PC-9 (cell line): ENCODE results near the gene HS3ST4. TPM values are rescaled to one million over a fixed set of nuclear protein-coding genes. Genes with fewer than 3 reads are reported as not detected.

ENCODE experiments used
- BruUV-seq: library from RNA; stranded (reverse); fragments of 400-500 nt; replicated peaks from 2 replicates; lab custom pipeline; 2021; lab: Mats Ljungman, UMichigan
- CTCF ChIA-PET: fragments of 300-600 bp; sonication (Branson Sonifier 250); formaldehyde crosslinking; loops from one replicate; lab custom pipeline; 2022; ENCODE audit warnings: antibody characterized with exemption; lab: Charles Lee
- POLR2A ChIA-PET: fragments of 300-600 bp; sonication (Branson Sonifier 250); formaldehyde crosslinking; loops from one replicate; lab custom pipeline; 2022; ENCODE audit warnings: antibody characterized with exemption; ENCODE audit not compliant: unreplicated experiment; lab: Charles Lee
- DNase-seq, 2 experiments: peaks; one replicate each; pipeline versions ENCODE4 v3.0.0 to v3.0.0-alpha.2; 2015 to 2022; ENCODE audit warnings: mixed read lengths in 1 of 2
- H2AFZ ChIP-seq: fragments of 200-600 bp; sonication (generic); 2 replicates; pipeline ENCODE4 v1.8.1; 2017; ENCODE audit warnings: antibody characterized with exemption
- H3F3A ChIP-seq: fragments of 200-600 bp; sonication (generic); 2 replicates; pipeline ENCODE4 v1.8.1; 2017; ENCODE audit warnings: antibody characterized with exemption, mild to moderate bottlenecking, low read depth; ENCODE audit not compliant: insufficient read depth
- H3K27ac ChIP-seq: fragments of 200-600 bp; sonication (generic); 2 replicates; pipeline ENCODE4 v1.6.1; 2016; ENCODE audit warnings: mixed run types
- H3K27me3 ChIP-seq: fragments of 200-600 bp; sonication (generic); 2 replicates; pipeline ENCODE4 v1.6.1; 2016; ENCODE audit warnings: low read depth, mixed run types; ENCODE audit not compliant: insufficient read depth
- H3K36me3 ChIP-seq: fragments of 200-600 bp; sonication (generic); 2 replicates; pipeline ENCODE4 v1.6.1; 2016; ENCODE audit warnings: low read depth, mixed run types
- H3K4me1 ChIP-seq: fragments of 200-600 bp; sonication (generic); replicated peaks from 2 replicates; pipeline ENCODE4 v1.6.1; 2016; ENCODE audit warnings: mixed run types; ENCODE audit not compliant: insufficient read depth
- H3K4me2 ChIP-seq: fragments of 200-600 bp; sonication (generic); 2 replicates; pipeline ENCODE4 v1.6.1; 2017; ENCODE audit warnings: mixed run types
- H3K4me3 ChIP-seq: fragments of 200-600 bp; sonication (generic); 2 replicates; pipeline ENCODE4 v1.6.1; 2016; ENCODE audit warnings: mixed run types
- H3K79me2 ChIP-seq: fragments of 200-600 bp; sonication (generic); 2 replicates; pipeline ENCODE4 v1.6.1; 2017; ENCODE audit warnings: low read depth, mixed run types
- H3K9me2 ChIP-seq: fragments of 200-600 bp; sonication (generic); 2 replicates; pipeline ENCODE4 v1.8.1; 2017; ENCODE audit warnings: mild to moderate bottlenecking; ENCODE audit not compliant: insufficient read depth
- H3K9me3 ChIP-seq: fragments of 200-600 bp; sonication (generic); 2 replicates; pipeline ENCODE4 v1.8.1; 2016; ENCODE audit warnings: low read depth; ENCODE audit not compliant: insufficient read depth
- H4K20me1 ChIP-seq: fragments of 200-600 bp; sonication (generic); 2 replicates; pipeline ENCODE4 v1.8.1; 2017; ENCODE audit not compliant: insufficient read depth
- EZH2 ChIP-seq: fragments of 200-600 bp; sonication (generic); IDR thresholded peaks from 2 replicates; pipeline ENCODE4 v1.8.0; 2017; ENCODE audit warnings: antibody characterized with exemption, low read depth
- intact Hi-C: fragments of 100-400 bp; cut with micrococcal nuclease; formaldehyde crosslinking; loops from one replicate; pipeline ENCODE4 v1.10.0; 2022; ENCODE audit not compliant: unreplicated experiment
- total RNA-seq: library from RNA; stranded (reverse); gene quantifications from 2 replicates; pipeline ENCODE4 v1.2.3, GENCODE V29; 2021
- TF ChIP-seq, protein P1 (sequence below): fragments of 200-600 bp; sonication (generic); conservative IDR thresholded peaks from 2 replicates; pipeline ENCODE4 v1.6.1; 2017; ENCODE audit warnings: mixed run types, antibody characterized with exemption, mild to moderate bottlenecking, moderate library complexity

The HS3ST4 gene
- total RNA-seq, 1 experiment from 2014 or later = not detected

DNA sequence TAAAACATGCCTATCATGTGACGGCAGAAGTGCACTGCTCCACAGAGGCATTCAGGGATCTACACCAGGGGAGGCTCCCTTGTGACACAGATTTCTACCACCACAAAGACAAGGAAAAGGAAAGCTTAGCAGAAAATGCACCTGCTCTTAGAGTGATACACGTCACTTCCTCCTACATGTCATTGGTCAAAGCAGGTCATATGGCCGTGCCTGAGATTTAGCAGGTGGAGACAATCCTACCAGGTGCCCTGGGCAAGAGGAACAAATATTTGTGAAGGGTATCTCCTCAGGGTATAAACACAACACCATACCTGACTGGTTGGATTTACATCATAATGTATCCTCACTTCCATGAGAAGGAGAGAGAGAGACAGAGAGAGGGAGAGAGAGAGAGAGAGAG lies 362.1 kb downstream of the HS3ST4 start:
- H3K4me2 ChIP-seq = no peak overlapping the region
- H3K9me2 ChIP-seq = no peaks in the 10 kb centered on the region
- H3K4me3 ChIP-seq = no peak overlapping the region
- ChIA-PET POLR2A (no interaction called here), CTCF (no interaction called here)
- no peaks in the 10 kb centered on the region for H3K9me3 ChIP-seq
- H3K4me1 ChIP-seq = no peaks in the 10 kb centered on the region
- H3K27me3 ChIP-seq = no peaks in the 10 kb centered on the region
- no TSS peak for BruUV-seq
- H3K36me3 ChIP-seq = no peaks in the 10 kb centered on the region
- no peak for DNase-seq
- no peak overlapping the region for H3K27ac ChIP-seq
- H3F3A ChIP-seq = no peaks in the 10 kb centered on the region
- TF ChIP-seq EZH2 = no peak
- TF ChIP-seq, protein P1, sequence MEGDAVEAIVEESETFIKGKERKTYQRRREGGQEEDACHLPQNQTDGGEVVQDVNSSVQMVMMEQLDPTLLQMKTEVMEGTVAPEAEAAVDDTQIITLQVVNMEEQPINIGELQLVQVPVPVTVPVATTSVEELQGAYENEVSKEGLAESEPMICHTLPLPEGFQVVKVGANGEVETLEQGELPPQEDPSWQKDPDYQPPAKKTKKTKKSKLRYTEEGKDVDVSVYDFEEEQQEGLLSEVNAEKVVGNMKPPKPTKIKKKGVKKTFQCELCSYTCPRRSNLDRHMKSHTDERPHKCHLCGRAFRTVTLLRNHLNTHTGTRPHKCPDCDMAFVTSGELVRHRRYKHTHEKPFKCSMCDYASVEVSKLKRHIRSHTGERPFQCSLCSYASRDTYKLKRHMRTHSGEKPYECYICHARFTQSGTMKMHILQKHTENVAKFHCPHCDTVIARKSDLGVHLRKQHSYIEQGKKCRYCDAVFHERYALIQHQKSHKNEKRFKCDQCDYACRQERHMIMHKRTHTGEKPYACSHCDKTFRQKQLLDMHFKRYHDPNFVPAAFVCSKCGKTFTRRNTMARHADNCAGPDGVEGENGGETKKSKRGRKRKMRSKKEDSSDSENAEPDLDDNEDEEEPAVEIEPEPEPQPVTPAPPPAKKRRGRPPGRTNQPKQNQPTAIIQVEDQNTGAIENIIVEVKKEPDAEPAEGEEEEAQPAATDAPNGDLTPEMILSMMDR = no peak
- no peak overlapping the region for H2AFZ ChIP-seq
- H4K20me1 ChIP-seq = no peaks in the 10 kb centered on the region
- no peaks in the 10 kb centered on the region for H3K79me2 ChIP-seq
- intact Hi-C loops = no loop called here

DNA sequence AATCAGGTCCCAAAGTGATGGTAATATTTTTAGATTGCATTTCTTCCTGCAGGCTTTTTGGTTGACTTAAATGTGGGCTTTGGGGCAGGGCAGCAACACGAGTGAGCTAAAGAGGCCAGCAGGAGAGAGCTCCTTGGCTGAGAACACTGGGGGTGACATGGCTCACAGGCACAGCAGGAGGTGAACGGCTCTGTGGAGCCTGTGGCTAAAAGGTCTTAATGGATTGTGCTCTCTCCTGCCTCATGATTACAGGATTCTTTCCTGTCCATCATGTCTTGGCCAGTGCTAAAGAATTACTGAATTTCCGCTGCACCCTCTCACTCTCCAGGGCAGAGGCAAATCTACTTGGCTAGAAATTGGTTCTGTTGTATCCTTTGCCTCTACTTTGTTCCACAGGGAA lies 366.6 kb downstream of the HS3ST4 start:
- no peak for DNase-seq
- ChIA-PET POLR2A (no interaction called here), CTCF (no interaction called here)
- H3K79me2 ChIP-seq = no peaks in the 10 kb centered on the region
- no peaks in the 10 kb centered on the region for H3K36me3 ChIP-seq
- no peak overlapping the region for H3K4me2 ChIP-seq
- TF ChIP-seq, protein P1 = no peak
- no peak for TF ChIP-seq EZH2
- H3K9me2 ChIP-seq = no peaks in the 10 kb centered on the region
- H3K27ac ChIP-seq = no peak overlapping the region
- H3F3A ChIP-seq = no peaks in the 10 kb centered on the region
- no peak overlapping the region for H3K4me3 ChIP-seq
- BruUV-seq = no TSS peak
- intact Hi-C loops = no loop called here
- no peaks in the 10 kb centered on the region for H3K9me3 ChIP-seq
- H4K20me1 ChIP-seq = no peaks in the 10 kb centered on the region
- H3K4me1 ChIP-seq = no peaks in the 10 kb centered on the region
- H2AFZ ChIP-seq = no peak overlapping the region
- H3K27me3 ChIP-seq = no peaks in the 10 kb centered on the region

DNA sequence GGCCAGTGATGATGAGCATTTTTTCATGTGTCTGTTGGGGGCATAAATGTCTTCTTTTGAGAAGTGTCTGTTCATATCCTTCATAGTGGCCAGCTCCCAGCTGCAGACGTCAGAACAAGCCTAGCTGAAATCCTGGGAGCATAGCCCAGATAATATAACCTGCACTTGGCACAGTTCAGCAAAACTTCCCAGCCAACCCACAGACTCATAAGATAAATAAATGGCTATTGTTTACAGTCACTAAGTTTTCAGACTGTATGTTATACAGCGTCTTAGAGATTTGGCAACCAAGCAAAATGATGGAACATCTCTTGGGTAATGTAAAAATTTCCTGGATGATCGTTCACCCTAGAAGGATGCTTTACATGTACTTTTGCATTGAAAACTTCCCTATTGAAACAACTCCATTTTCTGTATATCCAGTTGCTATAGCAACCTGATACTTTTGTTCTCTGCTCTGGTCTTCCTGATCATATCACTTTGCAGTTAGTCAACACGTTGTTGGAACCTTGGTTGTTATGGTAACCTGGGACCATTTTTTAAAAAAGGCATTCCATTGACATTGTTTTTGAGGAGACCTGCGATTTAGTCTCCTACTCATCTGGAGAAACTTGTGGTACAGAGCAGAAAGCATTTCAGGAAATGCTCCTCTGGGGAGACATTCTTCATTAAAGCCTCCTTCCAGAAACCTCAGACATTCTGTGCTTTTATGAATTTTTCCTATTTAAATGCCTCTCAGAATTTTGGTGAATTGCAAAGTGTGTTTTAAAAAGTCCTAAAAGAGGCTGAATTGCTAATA lies 378.7 kb downstream of the HS3ST4 start:
- Histone ChIP-seq H3K9me3 (no peaks in the 10 kb centered on the region), H3K9me2 (no peaks in the 10 kb centered on the region), H3K27me3 (peaks cover 10% of the 10 kb centered on the region), H3F3A (no peaks in the 10 kb centered on the region), H3K79me2 (no peaks in the 10 kb centered on the region), H2AFZ (no peak overlapping the region), H3K36me3 (no peaks in the 10 kb centered on the region), H3K4me3 (no peak overlapping the region), H3K4me2 (no peak overlapping the region), H3K4me1 (no peaks in the 10 kb centered on the region), H3K27ac (no peak overlapping the region), H4K20me1 (no peaks in the 10 kb centered on the region)
- intact Hi-C loops = no loop called here
- no peak for TF ChIP-seq EZH2
- TF ChIP-seq, protein P1 = no peak
- ChIA-PET POLR2A (interaction anchor here (0.7 kb wide), 1 partner anchor 1765 kb away, joined by 4 read pairs; no protein-coding TSS in a partner anchor), CTCF (no interaction called here)
- no TSS peak for BruUV-seq
- DNase-seq = no peak
